Vagina (tissue), 2 donors: ENCODE measurements around the gene WAPL.
"Not testable (repeated sequence)": the region's sequence is repeated elsewhere in the genome, so short reads cannot be mapped to it uniquely, and the experiment has no call there.

Experiments
- CTCF ChIP-seq, 3 experiments: fragments of 450-650 bp in 2 of 3; fragments of 200-600 bp in 1 of 3; sonication (generic) in 1 of 3; IDR thresholded peaks; one replicate each; pipeline ENCODE4 v1.5.1; 2017 to 2019; ENCODE audit warnings: antibody characterized with exemption in 3 of 3, mild to moderate bottlenecking in 2 of 3, moderate library complexity in 2 of 3
- POLR2A ChIP-seq, 2 donors: fragments of 450-650 bp; IDR thresholded peaks; one replicate each; pipeline ENCODE4 v1.6.1; 2017; ENCODE audit warnings: antibody characterized with exemption in 2 of 2, mild to moderate bottlenecking in 2 of 2, moderate library complexity in 2 of 2
- POLR2AphosphoS5 ChIP-seq, 2 donors: sonication (generic); formaldehyde crosslinking; IDR thresholded peaks; one replicate each; pipeline ENCODE4 v1.9.0; 2017; ENCODE audit warnings: antibody characterized with exemption in 2 of 2, mild to moderate bottlenecking in 2 of 2, low read depth in 1 of 2; ENCODE audit not compliant: insufficient read depth in 1 of 2

- TF ChIP-seq CTCF (IDR thresholded peaks at IDR 0.05); POLR2AphosphoS5 (IDR thresholded peaks at IDR 0.05; ENCODE audit: insufficient read depth in 1 of 2, low read depth in 1 of 2); POLR2A (IDR thresholded peaks at IDR 0.05): not testable (repeated sequence)
Observed at GRCh38 chr10:86558695-86559094, 37.1 kb upstream of the WAPL start.
